HS-5 (cell line): ENCODE measurements around the gene C1RL.
A peak's percentile ranks its signal among the peaks of the same experiment; 100 is the strongest.

ENCODE experiments used
- DNase-seq: peaks from one replicate; pipeline ENCODE4 v3.0.0-alpha.2; 2012; ENCODE audit warnings: low read depth

The C1RL gene

DNA sequence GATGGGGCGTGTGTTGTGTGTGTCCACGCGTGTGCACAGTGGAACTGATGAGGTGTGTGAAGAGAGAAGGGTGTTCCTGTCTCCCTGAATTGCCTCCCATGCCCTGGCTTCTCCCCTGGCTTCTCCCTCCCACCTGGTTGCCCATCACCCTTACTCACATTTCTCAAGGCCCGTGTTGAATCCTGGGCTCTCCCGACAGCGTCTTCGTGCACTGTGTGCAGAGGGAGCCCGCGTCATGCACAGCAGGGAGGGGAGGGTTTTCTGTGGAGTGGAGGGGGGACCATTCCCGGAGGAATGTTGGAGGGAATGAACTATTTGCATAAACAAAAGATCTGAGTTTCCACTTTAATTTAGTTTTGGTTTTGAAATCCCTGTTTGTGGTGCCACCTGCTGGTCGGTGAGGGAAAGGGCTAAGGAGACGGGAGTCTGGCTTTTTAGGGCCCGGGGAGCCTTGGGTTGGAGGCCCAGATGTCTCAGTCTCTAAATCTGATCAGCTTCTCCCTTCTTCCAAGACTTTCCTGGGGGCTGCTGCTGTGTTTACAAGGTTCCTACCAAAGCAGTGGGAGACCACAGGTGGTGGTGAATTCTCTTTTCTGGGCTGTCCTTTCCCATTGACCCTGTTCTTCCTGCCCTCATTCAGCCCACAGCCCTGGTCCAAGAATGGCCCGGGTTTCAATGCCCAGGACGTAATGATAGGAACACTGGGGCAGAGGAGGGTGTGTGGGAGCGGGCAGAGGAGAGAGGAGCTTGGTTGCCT is 16.6 kb downstream of the C1RL start, which contains the start of gene C1R:
C1R (minus strand) TSS at position 217 of the 757 bp plus-strand sequence; CDS start at position 160, 57 bp downstream.
- peak; percentile 58 for DNase-seq

DNA sequence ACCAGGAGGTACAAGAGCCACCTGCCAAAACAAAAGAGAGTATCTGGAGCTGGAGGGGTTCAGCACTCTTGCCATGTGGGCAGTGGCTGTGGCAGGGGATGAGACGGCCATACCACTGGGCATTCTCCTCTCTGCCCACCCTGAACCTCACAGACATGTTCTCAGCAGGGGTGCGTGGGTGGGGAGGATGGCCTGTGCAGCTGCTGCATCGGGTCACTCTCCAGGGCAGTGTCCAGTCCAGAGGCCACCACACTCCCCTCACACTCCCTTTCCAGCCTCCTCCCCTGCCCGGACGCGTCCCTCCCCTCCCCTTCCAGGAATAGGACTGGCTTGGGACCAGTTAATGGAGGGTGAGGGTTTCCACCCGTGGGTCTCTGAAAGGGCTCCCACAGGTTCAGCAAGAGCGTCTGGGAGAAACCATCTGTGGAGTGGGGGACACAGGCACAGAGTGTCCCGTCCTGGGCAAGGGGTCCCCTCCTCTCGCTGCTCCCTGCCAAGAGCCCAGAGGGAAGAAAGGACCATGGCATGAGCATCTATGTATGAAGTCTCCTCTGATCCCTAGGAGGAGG is 17.3 kb downstream of the C1RL start:
- DNase-seq: no peak

DNA sequence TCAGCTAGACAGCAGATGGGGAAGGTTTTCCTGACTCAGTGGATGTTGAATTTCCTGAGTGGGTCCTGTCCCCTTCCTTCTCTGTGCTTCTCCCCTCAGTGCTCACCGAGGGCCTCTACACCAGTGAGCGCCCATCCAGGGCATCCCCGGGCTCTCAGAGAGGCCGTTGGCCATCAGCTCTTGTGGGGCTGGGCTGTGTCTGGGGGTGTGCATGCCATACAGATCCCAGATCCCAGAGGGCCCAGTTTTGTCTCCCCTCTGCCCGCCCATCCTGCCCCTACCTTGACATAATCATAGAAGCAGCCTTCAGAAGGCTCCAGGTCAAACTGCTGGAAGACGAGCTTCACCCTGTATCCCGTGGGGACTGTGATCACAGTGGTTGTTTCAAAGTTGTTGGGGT is 17.8 kb downstream of the C1RL start:
- no peak for DNase-seq

DNA sequence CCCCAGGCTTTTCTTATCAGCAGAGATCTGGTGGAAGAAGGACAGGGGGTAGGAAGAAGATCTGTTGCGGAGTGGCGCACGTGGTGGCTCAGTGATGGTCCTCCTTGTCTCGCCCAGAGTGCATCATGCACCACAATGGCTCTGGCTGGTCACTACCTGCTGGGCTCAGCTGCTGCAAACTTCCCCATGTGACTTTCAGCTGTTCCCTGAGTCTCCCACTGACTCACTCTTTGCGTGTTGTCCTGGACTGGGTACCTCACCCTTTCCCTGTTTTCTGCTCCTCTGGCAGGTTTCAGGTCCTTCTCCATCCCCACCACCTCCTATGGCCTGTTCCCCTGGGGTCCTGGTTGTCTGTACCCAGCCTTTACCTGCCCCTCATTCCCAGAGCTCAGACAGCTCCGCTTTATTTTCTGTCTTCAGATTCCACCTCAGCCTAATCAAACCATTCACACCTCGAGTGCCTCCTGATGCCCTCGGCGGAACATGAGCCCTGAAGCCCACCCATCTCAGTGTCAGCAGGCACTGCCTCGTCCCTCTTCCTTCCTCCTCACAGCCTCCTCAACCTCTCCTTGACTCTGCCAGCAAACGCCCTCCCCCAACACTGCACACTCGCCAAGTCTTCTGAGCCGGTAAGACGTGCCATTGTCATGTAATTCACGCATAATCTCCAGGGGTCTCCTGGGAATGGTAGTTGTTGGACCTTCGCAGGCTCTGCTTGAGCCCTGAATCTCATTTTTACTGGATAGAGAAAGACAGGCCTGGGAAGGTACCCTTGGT is 18.6 kb downstream of the C1RL start:
- no peak for DNase-seq

DNA sequence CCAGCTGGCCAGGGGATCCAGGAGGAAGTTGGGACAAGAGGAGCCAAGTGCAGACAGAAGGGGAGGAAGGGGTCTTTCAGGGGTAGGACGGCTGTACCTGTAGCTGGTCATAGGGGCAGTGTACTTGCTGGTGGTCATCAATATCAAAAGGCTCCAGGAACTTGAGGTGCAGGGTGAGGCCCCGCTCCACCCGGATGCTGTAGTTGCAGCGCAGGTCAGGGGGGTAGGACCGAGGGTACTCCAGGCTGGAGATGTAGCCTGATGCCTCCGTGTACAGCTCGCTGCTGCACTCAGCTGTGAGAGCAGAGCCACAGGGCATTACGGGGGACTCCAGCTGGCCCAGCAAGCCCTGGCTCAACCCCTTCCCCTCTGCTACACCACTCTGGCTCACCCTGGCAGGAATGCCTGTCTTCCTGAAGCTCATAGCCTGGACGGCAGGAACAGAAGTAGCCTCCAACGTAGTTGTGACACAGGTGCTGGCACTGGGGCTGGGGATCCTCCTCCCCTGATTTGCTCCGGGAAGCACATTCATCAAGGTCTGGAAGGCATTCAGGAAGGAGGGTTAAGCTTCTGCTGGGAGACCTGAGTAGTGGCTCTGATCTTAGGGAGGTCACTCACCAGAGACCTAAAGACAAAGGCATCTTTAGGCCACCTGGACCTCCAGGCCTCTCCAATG is 19.7 kb downstream of the C1RL start:
- no peak for DNase-seq

DNA sequence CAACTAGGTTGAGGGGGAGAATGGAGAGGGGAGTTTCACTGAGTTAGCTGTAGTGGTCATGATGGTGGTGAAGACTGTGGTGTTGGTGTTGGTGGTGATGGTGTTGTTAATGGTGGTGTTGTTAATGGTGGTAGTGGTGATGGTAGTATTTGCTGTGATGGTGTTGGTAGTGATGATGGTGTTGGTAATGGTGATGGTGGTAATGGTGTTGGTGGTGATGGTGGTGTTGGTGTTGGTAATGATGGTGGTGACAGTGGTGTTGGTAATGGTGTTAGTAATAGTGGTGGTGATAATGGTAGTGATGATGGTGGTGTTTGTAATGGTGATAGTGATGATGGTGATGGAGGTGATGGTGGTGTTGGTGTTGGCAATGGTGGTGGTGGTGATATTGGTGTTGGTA is 25.9 kb downstream of the C1RL start:
- no peak for DNase-seq

DNA sequence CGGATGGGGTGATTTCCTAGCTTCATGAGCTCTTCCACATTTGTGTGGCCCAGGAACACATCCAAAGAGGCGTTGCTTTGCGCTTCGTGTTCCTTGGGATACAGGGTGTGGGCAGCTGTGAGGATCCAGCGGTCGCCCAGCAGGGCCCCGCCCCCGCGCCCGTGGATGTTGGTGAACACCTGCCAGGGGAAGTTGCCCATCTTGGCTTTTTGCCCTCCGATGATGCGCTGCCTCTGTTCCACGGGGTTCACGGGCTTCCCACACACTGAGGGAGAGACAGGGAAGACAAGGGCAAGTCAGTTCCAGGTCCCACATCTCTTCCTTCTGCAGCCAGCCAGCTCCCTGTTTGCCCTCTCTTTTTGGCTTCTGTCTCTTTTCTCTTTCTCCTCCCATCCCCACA is 28.0 kb downstream of the C1RL start:
- no peak for DNase-seq

DNA sequence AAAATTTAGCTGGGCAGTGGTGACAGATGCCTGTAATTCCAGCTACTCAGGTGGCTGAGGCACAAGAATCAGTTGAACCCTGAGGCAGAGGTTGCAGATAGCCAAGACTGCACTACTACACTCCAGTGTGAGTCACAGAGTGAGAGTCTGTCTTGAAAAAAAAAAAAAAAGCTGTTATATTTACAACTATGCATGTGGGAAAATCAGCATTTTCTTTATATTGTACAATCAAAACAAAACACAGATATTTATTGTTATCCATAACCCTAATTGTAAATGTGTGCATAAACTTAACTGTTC is 29.2 kb downstream of the C1RL start:
- no peak for DNase-seq

DNA sequence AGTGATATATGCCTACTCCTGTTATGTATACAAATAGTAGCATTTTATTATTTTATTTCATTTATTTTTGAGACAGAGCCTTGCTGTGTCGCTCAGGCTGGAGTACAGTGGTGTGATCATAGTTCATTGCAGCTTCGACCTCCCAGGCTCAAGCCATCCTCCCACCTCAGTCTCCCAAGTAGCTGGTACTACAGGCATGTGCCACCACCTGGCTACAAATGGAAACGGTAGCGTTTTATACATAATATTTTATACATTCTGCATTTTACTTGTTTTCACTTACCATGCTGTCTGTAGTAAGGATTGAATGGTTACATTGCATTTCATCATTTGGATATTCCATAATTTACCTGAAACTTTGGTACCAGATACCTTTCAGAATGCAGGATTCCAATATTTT is 30.9 kb downstream of the C1RL start:
- DNase-seq: no peak

DNA sequence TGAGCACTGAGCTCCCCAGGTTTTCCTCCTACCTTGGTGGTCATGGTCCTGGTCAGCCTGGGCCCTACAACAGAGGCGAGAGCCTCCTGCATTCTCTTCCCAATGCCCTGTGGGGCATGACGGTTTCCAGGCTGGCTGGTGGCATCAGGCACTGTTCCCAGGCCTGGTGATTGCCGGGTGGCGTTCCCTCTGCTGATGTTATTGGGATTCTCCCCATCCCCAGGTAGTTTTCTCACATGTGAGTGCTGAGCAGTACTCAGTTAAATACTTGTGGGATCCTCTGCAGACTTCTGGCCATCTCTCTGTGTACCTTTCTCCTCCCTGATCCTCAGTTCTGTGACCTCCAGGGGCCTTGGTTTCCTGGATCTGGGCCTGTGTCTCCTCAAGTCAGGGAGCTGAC is 32.5 kb downstream of the C1RL start:
- no peak for DNase-seq

DNA sequence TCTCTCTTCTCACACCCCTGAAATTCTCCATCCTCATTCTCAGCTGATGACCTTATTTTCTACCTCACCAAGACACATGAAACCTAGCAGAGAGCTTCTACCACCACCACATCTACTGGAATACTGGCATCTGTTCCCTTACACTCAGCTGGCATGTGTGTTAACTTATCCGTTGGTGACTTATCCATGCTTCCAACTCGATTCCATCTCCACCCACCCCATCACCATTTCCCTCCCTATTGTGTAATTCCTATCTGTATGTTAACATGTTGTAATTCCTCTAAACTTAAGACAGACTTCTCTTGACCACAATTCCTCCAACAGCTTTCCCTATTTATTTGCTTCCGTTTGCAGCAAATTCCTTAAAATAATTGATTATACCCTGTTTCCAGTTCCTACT is 33.1 kb downstream of the C1RL start:
- no peak for DNase-seq

DNA sequence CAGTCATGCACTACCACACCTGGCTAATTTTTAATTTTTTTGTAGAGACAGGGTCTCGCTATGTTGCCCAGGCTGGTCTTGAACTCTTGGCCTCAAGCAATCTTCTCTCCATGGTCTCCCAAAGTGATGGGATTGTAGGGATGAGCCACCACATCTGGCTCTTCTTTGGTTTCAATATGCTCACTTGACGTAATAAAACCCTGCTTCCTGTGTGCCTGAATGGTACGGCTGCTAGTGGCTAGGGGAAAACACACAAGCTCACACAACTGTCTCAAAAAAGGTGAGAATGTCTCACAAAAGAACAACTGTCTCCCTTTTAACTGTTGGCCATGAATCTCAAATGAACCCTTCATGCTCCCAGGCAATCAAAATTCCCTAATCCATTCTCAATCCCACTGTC is 33.5 kb downstream of the C1RL start:
- no peak for DNase-seq

DNA sequence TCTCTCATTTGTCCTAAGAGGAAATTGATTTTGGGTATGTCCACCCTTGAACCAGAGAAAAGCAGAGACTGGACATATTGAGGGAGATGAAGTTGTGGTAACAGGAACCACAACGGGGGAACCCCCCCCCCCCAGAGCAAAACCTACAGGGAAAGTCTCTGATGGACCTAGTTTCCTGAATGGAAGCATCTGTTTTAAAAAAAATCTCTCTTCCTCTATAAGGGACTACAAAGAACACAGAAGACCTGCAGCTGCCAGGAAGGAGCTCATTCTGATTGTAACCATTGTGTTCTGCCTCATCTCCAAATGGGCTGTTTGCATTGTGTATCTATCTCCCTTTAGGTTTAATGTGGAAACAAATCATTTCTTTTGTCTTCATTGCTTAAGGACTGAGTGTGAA is 35.1 kb downstream of the C1RL start:
- DNase-seq: no peak

DNA sequence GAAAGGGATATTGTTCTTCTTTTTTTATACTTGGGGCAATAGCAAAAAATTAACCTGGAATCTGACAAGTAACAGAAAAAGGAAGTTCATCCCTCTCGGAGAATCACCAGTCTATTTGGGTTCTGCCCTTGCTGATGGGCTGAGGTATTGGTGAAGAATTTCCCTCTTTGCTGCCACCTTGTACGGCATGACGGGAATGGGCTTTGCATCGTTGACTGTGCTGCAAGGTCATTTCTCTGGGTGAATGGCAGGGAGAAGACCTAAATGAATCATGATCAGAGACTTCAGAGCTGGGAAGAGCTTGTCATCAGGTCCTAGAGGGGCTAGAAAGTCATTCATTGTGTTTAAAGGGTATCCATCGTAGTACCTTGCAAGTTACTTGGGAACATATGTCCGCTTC is 36.5 kb downstream of the C1RL start:
- DNase-seq: no peak

DNA sequence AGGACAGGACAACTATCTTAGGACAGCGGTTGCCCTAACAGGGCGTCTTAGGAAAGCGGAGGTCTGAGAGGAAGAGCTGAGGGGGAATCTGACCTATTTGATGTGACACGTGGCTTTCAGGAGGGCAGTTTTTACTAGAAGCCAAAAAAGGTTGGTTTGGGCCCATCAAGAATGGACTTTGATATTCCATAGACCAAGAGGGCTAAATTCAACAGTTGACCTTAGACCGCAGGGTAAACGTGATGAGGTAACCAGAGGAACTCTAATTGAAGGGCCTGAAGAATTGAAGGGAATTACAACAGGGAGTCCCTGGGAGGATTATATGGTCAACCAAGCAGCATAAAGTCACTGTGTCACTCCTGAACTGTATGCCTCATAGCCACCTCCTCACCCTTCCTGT is 37.0 kb downstream of the C1RL start:
- no peak for DNase-seq

DNA sequence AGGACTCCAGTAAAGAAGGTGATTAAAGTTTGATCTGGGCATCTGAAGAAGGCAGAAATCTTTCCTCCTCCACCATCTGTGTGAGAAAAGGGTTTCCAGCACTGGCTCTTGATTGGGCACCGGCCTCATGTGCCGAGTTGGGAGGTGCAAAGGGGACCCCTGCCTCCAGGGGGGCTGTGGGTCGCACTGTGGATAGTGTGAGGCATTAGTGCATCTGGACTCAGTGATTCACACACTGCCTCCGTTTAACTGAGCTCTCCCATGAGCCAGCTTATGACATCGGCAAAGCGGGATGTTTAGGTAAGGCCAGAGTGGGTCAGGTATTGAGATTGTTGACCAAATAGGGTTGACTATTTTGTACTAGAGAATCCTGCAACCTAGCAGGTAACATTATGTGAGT is 39.6 kb downstream of the C1RL start:
- no peak for DNase-seq

DNA sequence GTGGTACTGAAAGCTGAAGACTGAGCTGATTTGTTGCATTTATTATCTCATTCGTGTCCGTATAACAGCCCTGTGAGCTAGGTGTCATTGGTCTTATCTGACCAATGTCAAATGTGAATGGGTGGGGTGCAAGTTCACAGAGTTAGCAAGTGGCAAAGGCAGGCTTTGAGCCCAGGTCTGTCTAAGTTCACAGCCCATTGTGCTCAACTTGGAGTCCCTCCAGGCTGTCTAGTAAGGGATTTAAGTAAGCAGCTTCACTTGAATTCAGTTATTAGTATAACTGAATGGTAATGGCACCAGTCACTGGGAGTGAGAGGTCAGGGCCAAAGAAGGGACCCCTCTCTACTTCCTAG is 40.0 kb downstream of the C1RL start:
- DNase-seq: no peak

DNA sequence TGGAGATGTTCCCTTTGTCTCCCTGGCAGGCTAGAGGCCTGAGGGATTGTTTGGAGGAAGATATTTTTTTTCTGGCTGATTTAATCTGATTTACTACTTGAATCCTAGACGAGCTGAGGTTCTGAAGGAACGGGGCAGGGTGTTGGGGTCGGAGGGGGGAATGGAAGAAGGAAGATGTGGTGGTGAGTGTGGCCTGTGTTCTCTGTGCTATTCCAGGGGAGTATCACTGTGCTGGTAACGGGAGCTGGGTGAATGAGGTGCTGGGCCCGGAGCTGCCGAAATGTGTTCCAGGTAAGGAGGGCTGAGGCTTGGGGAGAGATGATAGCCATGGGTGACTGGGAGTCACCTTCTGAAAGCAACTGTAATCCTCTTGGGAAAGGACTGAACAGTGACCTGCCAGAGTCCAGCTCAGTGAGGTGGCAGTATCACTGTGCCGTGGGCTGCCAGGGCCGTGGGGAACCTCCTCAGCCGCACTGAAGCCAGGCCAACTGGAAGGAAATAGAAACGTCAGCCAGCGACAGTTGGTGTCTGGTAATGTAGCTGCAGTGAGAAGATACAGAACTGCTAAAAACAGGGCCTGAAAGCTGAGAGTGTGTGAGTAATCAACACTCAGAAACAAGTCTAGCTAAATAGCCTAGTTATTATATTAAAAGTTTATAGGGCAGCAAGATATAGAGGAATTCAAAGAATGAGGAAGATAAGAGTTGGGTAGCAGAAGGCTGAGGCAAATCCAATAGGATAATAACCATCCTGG is 40.6 kb downstream of the C1RL start:
- no peak for DNase-seq

DNA sequence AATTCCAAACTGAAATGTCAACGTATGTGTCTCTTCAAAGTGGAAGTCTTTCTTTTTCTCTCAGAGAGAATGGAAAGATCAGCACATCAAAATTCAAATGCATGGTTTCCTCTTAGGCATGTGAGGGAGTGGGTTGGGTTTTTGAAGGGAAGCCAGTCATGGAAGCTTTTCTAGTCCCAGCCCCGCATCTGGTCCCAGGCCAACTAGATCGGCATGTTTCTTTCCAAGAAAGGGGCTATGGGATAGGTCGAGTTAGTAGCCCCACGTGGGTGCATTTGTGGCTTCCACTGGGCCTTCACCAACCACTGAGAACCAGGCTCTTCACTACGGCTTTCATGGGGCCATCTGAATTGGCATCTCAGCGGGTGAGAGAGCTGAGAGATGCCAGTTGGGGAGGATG is 41.9 kb downstream of the C1RL start:
- DNase-seq: no peak

DNA sequence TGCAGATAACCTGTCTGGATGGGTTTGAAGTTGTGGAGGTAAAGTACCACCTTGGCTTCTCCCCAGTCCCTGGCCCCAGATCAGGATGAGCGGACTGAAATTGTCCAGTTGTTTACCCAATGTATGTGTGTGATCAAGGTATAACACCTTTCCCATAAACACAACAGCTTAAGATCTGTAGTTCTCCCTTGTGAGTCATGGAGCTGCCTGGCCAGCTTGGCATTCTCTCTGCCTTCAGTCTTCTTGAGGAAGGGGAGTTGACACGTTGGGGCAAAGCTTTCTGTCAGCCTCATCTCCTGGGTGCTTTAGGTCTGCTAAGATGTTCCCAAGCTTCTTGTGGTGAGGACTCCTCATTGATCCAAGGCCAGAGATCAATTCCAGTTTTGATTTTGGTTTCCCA is 42.4 kb downstream of the C1RL start:
- DNase-seq: no peak

DNA sequence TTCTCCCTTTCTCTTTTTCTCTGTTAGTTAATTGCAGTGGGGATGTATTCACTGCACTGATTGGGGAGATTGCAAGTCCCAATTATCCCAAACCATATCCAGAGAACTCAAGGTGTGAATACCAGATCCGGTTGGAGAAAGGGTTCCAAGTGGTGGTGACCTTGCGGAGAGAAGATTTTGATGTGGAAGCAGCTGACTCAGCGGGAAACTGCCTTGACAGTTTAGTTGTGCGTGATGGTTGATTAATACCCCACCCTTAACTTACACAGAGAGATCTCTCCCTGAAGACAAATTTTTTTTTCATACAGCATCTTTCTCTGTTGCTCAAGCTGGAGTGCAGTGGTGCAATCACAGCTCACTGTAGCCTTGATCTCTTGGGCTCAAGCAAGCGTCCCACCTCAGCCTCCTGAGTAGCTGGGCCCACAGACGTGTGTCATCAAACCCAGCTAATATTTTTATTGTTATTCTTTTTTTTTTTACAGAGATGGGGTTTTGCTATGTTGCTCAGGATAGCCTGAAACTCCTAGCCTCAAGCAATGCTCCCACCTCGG is 43.9 kb downstream of the C1RL start:
- no peak for DNase-seq

DNA sequence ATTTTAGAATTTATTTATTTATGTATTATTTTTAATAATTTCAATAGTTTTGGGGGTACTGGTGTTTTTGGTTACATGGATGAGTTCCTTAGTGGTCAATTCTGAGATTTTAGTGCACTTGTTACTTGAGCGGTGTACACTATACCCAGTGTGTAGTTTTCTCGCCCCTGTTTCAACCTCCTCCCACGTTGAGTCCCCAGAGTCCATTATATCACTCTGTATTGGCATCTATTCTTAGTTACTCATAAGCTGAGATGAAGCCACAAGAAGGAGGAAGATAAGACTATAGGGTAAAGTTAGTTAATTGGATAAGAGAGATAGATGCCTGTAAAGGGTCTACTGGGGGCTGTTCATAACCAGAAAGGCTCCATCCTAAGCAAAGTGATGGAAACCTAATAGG is 44.5 kb downstream of the C1RL start:
- no peak for DNase-seq
